NCI-H1105 (cell line): ENCODE measurements around the gene RICTOR.

Experiments used
- DNase-seq: peaks from one replicate; lab custom pipeline; 2025; lab: John Stamatoyannopoulos, UW

Gene RICTOR

DNA sequence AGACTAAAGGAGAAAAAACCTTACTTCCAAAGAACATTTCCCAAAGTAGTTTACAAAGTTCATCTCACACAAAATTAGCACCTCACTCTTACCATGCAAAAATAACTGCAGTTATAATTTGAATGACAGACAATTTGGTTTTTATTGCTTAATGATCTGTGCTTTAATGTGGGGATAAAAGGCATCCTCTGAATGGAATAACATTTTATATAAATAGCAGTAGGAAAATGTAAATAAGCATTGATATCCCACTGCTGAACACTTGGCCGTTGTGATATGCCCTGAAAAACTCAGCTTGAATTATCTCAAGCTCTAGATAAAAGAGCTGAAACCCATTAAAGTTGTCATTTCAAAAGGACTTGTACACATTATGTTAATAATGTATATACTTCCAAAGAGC is 135.2 kb downstream of the RICTOR start:
- DNase-seq, result no peak

GRCh38 chr5:38938424-38938823 is 135.8 kb downstream of the RICTOR start:
- DNase-seq, result no peak

GRCh38 chr5:38936269-38936668 is 137.9 kb downstream of the RICTOR start:
- no peak for DNase-seq

- no peak for DNase-seq
Observed at GRCh38 chr5:38935437-38935836, 138.8 kb downstream of the RICTOR start.

DNA sequence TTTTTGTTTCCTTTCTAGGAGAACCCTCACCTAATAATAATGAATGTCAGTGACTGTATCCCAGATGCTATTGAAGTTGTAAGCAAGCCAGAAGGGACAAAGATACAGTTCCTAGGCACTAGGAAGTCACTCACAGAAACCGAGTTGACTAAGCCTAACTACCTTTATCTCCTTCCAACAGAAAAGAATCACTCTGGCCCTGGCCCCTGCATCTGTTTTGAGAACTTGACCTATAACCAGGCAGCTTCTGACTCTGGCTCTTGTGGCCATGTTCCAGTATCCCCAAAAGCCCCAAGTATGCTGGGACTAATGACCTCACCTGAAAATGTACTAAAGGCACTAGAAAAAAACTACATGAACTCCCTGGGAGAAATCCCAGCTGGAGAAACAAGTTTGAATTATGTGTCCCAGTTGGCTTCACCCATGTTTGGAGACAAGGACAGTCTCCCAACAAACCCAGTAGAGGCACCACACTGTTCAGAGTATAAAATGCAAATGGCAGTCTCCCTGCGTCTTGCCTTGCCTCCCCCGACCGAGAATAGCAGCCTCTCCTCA is 141.3 kb downstream of the RICTOR start:
- DNase-seq, result no peak

GRCh38 chr5:38931731-38932130 is 142.5 kb downstream of the RICTOR start:
- DNase-seq, result no peak

DNA sequence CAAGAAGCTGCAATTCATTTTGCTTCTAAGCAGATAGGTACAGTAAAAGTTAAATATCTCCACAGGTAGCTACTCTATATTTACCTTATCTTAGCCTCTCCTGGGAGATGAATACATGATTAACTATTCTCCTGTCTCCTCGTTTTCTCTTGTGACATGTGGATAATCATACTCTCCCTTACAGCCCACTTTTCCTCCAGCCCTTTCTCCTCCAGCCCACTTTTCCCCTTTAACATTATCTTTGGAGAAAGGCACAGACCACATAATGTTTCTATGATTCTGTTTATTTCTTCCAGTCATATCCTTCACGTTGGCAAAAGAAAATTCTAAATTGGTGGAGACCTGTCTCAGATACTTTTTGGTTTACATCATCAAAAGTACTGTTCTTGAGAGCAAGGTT is 144.4 kb downstream of the RICTOR start:
- no peak for DNase-seq

GRCh38 chr5:38927470-38927869 is 146.7 kb downstream of the RICTOR start:
- no peak for DNase-seq

DNA sequence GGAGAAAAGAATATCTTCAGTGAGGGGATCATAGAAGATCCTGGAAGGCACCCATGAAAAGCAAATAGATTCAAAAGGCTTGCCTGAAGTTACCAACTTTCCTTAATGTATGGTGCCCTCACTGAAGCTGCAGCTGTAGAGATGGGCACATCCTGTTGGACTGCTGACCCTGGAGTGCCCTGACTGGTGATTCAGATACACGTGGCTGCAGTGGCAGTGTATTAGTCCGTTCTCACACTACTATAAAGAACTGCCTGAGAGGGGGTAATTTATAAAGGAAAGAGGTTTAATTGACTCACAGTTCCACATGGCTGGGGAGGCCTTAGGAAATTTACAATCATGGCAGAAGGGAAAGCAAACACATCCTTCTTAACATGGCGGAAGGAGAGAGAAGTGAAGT is 148.1 kb downstream of the RICTOR start:
- no peak for DNase-seq

DNA sequence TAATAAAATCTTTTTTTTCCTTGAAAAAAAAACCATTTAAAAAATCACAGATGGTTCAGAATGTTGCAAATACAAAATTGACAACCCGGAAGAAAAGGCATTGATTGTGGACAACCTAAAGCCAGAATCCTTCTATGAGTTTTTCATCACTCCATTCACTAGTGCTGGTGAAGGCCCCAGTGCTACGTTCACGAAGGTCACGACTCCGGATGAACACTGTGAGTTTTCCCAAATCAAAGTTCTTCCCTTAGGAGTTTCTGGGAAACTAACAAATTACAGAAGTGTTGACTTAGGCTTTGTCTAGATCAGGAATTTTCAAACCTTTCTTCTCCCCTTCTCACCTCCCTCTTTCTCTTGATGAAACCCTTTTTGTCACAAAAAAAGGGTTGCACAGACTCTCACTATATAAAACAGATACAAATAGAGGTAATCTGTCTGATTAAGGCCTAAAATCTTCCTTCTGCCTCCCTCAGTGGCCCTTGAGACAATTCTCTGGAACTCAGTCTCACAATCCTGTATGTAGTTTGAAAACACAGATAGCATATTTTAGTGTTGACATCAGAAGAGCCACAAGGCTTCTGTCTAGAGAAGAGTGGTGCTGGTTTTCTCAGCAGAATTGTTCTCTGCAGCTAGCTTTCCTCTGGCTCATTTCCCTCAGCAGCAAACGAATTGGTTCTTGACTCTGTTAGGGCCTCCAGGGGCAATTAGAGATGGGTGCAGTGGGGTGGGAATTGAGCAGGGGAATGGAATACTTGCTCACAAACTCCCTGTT is 148.9 kb downstream of the RICTOR start:
- no peak for DNase-seq

DNA sequence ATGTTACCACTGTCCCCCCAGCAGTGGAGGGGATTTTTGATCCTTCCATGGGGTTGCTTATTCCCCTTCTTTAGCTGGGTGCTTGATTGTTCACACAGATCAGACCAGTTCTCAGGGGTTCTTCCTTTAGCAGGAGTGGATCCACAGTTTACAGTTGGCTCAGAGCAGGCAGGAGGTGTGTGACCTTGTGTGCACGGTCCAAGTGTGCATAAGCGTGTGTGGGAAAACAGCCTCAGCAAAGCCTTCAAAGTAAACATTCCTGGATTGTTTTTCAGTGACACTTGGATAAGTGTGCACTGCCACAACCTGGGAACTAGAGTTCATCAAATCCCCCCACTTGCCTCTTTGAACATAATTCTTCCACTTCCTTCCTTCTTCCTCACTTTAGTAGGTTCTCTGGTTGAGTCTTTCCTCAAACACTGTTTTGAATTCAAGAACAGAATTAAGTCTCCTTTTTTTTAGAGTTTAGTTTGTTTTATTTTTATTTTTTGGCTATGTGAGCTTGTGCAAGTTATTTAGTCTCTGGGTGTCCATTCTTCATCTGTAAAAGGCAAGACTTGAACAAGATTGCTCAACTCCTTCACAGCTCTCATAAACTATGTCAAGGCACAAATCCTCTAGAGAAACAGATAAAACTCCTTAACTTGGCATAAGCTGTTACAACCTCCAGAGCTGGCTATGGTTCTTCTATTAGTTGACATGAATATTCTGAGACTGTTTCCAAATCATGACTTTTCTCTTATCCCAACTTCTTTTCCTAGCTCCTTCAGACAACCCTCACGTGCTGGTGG is 150.3 kb downstream of the RICTOR start:
- DNase-seq, result no peak

- peak; percentile 29 for DNase-seq
Observed at GRCh38 chr5:38922199-38922598, 152.0 kb downstream of the RICTOR start.

DNA sequence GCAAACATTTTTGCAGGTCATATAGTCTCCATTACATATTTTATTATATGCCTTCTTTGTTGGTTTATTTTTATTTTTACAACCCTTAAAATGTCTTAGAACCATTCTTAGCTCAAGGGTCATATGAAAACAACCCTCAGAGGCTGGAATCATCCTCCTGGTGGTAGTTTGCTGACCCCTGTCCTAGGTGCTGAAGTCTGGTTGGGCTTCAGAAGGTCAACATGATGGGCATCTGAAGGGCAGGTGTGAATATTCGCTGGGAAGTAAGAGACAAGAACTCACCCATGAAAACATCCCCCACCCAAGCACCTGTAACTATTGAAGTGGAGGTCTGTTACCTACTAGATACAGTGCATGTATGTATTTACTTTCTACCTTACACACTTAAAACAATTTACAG is 153.0 kb downstream of the RICTOR start:
- DNase-seq, result no peak

- no peak for DNase-seq
Observed at GRCh38 chr5:38916802-38917201, 157.4 kb downstream of the RICTOR start.

GRCh38 chr5:38913714-38914113 is 160.5 kb downstream of the RICTOR start:
- no peak for DNase-seq

- DNase-seq, result no peak
Observed at GRCh38 chr5:38911933-38912332, 162.3 kb downstream of the RICTOR start.

DNA sequence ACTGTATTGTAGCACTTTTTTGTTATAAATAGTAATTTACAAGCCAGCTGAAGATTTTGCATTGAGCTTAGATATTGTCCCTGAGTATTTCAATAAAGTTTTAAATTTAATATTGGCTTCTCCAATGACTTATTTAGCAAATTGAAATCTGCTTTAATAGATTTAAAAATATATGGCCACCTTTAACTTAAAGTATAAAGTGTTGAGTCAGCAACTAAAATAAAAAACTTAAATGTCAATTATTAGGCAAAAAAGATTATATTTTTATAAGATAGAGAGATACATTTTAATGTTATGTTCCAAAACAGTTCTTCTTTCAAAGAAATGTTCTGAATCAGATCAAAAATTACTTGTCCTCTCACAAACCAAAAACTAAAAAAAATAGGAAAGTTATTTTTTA is 167.7 kb downstream of the RICTOR start:
- DNase-seq, result no peak

GRCh38 chr5:38905516-38905915 is 168.7 kb downstream of the RICTOR start:
- no peak for DNase-seq

DNA sequence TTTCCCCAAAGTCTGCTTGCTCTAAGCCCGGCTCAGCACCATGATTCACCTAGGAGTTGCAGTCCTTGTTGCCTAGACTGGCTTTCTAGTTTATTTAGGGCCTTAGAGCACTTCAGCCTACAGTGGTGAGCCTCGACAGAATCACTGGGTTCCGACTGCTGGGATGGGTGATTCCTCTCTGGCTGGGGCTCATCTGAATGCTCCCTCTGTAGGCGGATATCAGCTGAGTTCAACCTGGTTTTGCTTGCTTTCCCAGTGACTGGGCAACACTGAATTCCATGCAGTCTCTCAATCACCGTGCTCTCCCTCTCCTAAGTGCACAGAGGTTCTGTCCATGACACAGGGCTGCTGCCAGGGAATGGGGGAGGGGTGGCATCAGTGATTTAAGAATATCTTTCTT is 174.3 kb downstream of the RICTOR start:
- no peak for DNase-seq

- DNase-seq, result no peak
Observed at GRCh38 chr5:38896760-38897159, 177.4 kb downstream of the RICTOR start.

GRCh38 chr5:38892363-38892762 is 181.8 kb downstream of the RICTOR start:
- no peak for DNase-seq

GRCh38 chr5:38891563-38891962 is 182.6 kb downstream of the RICTOR start:
- no peak for DNase-seq

GRCh38 chr5:38889424-38889823 is 184.8 kb downstream of the RICTOR start:
- DNase-seq, result no peak
